Measurements from ENCODE around the gene SNX32.

DNA sequence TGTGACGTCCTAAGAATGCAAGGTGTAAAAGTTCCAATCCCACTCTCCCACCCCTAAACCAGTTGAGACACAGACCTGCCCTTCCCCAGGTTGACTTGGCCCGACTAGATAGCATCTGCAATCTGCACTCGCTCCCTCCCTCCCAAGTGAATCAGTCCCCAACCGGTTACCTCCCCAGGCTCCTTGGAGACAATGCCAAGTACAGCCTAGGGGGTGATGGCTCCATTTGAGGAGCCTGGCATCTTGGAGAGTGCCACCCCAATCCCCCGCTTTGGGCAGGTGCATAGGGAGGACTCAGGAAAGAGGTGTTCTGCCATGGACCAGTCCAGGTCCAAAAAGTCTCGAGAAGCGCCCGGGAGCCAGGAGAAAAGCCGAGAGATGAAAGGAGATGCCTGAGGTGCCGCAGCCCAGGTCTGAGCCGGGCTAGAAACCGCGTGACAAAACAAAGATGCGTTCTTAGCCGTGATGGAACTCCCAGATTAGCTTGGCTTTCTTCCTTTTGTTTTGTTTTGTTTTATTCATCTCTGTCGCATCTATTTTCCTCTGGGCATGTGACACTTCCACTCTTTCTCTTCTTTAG is 18.7 kb upstream of the SNX32 start:
- TF ChIP-seq TCF7L2 (IDR thresholded peaks at IDR 0.05; ENCODE audit: borderline replicate concordance, low read depth, low read length) (no peak), ZBTB17 (tag by site-specific recombination; IDR thresholded peaks at IDR 0.05) (no peak), ZNF548 (tag by site-specific recombination; IDR thresholded peaks at IDR 0.05) (no peak), ZNF174 (tag by site-specific recombination; IDR thresholded peaks at IDR 0.05) (no peak), CTCF (tag by site-specific recombination; IDR thresholded peaks at IDR 0.05) (no peak), ZNF24 (tag by site-specific recombination; IDR thresholded peaks at IDR 0.05) (no peak), ZBTB26 (tag by site-specific recombination; optimal IDR thresholded peaks at IDR 0.05) (no peak), ZNF223 (tag by site-specific recombination; IDR thresholded peaks at IDR 0.05) (no peak)

Measured in HEK293 (cell line).